ENCODE measurements around the gene TYSND1. TPM values are rescaled to one million over a fixed set of nuclear protein-coding genes. Genes with fewer than 3 reads are reported as not detected.
"Not testable (repeated sequence)": the region's sequence is repeated elsewhere in the genome, so short reads cannot be mapped to it uniquely, and the experiment has no call there.

TYSND1 gene
- total RNA-seq, 2 donors from 2014 or later, result 16.2 to 17.6 TPM

GRCh38 chr10:70111496-70111895 lies 35.0 kb downstream of the TYSND1 start:
- Histone ChIP-seq H3K4me1 (peaks cover 6% of the 10 kb centered on the region), H3K27me3 (no peaks in the 10 kb centered on the region), H3K9me3 (no peaks in the 10 kb centered on the region), H3K4me3 (no peak overlapping the region), H3K27ac (no peak overlapping the region), H3K36me3 (replicated peaks in 1 of 2; ENCODE audit: insufficient read depth in 1 of 2, low read depth in 2 of 2) (peaks cover 0 to 9% of the 10 kb centered on the region in 2 donors)
- TF ChIP-seq CTCF (IDR thresholded peaks at IDR 0.05), result no peak
- TF ChIP-seq POLR2A (IDR thresholded peaks at IDR 0.05), result no peak
- ATAC-seq, result no peak
- WGBS, 2 donors, result 93 to 94% methylated on average over 22 of the region's 22 CpGs
- DNase-seq, result no peak
- intact Hi-C loops (cut with DNase I), result no loop called here

GRCh38 chr10:70109064-70109729 lies 37.3 kb downstream of the TYSND1 start:
- H3K36me3 ChIP-seq (replicated peaks in 1 of 2; ENCODE audit: insufficient read depth in 1 of 2, low read depth in 2 of 2), result peaks cover 0 to 8% of the 10 kb centered on the region in 2 donors
- H3K9me3 ChIP-seq, result no peaks in the 10 kb centered on the region
- 86 to 88% methylated on average over 16 to 18 of the region's 18 CpGs for WGBS, 2 donors
- H3K4me1 ChIP-seq, result peaks cover 6% of the 10 kb centered on the region
- TF ChIP-seq CTCF (IDR thresholded peaks at IDR 0.05), result no peak
- no peak for TF ChIP-seq POLR2A (IDR thresholded peaks at IDR 0.05)
- H3K27me3 ChIP-seq, result no peaks in the 10 kb centered on the region
- no peak for ATAC-seq
- H3K27ac ChIP-seq, result no peak overlapping the region
- no peak overlapping the region for H3K4me3 ChIP-seq
- DNase-seq, result peak in 3 of 4 donors; percentile 34 to 58 (median 45)
- intact Hi-C loops (cut with DNase I), result no loop called here

GRCh38 chr10:70106958-70107791 lies 39.3 kb downstream of the TYSND1 start:
- no peak for ATAC-seq
- 79 to 87% methylated on average over 8 to 22 of the region's 22 CpGs for WGBS, 2 donors
- Histone ChIP-seq H3K27ac (no peak overlapping the region), H3K9me3 (no peaks in the 10 kb centered on the region), H3K27me3 (no peaks in the 10 kb centered on the region), H3K36me3 (replicated peaks in 1 of 2; ENCODE audit: insufficient read depth in 1 of 2, low read depth in 2 of 2) (peaks cover 0 to 5% of the 10 kb centered on the region in 2 donors), H3K4me3 (no peak overlapping the region), H3K4me1 (peaks cover 6% of the 10 kb centered on the region)
- DNase-seq, result no peak
- TF ChIP-seq CTCF (IDR thresholded peaks at IDR 0.05) (peak in 2 of 7 experiments; percentile 8 to 16), POLR2A (IDR thresholded peaks at IDR 0.05) (no peak)
- intact Hi-C loops (cut with DNase I), result no loop called here

DNA sequence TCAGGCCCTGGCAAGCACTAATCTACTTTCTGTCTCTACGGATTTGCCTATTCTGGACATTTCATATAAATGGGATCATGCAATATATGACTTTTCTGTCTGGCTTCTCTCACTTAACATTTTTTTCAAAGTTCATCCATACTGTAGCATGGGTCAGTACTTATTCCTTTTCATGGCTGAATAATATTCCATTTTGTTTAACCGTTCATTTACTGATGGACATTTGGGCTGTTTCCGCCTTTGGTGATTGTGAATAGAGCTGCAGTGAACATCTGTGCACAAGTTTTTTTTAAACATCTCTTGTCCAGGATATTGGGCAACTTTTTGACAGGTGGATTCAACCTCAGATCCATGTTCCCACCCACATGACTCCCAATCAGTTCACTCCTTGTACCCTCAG lies 44.8 kb downstream of the TYSND1 start:
- TF ChIP-seq CTCF (IDR thresholded peaks at IDR 0.05), result no peak
- no peak for TF ChIP-seq POLR2A (IDR thresholded peaks at IDR 0.05)
- 67 to 76% methylated on average over 3 of the region's 3 CpGs for WGBS, 2 donors
- no peak overlapping the region for H3K4me3 ChIP-seq
- ATAC-seq (no peak), DNase-seq (no peak)
- H3K9me3 ChIP-seq, result no peaks in the 10 kb centered on the region
- H3K27ac ChIP-seq, result no peak overlapping the region
- H3K27me3 ChIP-seq, result no peaks in the 10 kb centered on the region
- intact Hi-C loops (cut with DNase I), result no loop called here
- H3K36me3 ChIP-seq (replicated peaks in 1 of 2; ENCODE audit: insufficient read depth in 1 of 2, low read depth in 2 of 2), result peaks cover 0 to 4% of the 10 kb centered on the region in 2 donors
- H3K4me1 ChIP-seq, result no peaks in the 10 kb centered on the region

DNA sequence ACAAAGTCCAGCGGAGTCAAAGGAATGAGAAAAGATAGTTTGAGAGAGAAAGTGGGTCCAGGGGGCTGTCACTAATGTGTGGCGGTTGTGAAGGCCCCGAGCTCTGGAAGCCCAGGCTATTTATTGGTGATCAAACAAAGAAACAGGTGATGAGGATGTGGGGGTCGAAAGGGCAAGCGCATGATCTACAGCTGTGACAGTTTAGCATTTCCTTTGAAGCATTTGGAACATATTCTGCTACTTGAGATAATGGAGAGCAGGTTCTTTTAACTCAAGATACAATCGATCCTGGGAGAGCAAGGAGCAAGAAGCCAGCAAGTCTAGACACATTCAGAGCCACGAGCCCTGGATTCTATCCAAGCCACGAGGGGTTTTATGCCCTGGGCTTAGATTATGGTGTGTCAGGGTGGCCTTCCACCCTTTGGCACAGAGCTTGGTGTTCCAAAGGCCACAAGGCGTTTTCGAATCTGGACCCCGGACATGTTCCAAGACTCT lies 45.4 kb downstream of the TYSND1 start:
- intact Hi-C loops (cut with DNase I); ATAC-seq; H3K4me1 ChIP-seq; H3K36me3 ChIP-seq (replicated peaks in 1 of 2; ENCODE audit: insufficient read depth in 1 of 2, low read depth in 2 of 2); H3K27ac ChIP-seq; H3K27me3 ChIP-seq; H3K4me3 ChIP-seq; H3K9me3 ChIP-seq; DNase-seq: not testable (repeated sequence)
- 82 to 86% methylated on average over 11 of the region's 11 CpGs for WGBS, 2 donors

Measured in body of pancreas (tissue), 4 donors.